ENCODE results near the gene FGF8.

The FGF8 gene

DNA sequence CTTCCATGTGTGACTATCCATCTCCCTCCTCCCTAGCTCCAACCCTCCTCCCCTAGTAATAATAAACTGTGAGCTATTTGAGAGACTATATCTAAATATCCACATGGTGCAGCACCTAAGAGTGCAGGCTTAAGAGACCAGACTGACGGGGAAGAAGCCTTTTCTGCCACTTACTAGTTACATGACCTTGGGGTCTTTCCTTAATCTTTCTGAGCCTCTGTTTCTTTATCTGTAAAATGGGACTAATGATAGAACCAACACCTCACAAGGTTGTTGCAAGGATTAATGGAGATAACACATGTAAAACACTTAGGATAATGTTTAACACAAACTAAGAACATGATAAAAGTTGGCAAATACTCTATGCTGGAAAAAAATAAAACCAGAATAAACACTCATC is 43.8 kb downstream of the FGF8 start:
- no peak overlapping the region for H3K27ac ChIP-seq
- H3K36me3 ChIP-seq (ENCODE audit: insufficient read depth): no peaks in the 10 kb centered on the region
- no peak overlapping the region for H3K9ac ChIP-seq
- no peak overlapping the region for H2AFZ ChIP-seq (ENCODE audit: low read depth)
- TF ChIP-seq, protein P1, sequence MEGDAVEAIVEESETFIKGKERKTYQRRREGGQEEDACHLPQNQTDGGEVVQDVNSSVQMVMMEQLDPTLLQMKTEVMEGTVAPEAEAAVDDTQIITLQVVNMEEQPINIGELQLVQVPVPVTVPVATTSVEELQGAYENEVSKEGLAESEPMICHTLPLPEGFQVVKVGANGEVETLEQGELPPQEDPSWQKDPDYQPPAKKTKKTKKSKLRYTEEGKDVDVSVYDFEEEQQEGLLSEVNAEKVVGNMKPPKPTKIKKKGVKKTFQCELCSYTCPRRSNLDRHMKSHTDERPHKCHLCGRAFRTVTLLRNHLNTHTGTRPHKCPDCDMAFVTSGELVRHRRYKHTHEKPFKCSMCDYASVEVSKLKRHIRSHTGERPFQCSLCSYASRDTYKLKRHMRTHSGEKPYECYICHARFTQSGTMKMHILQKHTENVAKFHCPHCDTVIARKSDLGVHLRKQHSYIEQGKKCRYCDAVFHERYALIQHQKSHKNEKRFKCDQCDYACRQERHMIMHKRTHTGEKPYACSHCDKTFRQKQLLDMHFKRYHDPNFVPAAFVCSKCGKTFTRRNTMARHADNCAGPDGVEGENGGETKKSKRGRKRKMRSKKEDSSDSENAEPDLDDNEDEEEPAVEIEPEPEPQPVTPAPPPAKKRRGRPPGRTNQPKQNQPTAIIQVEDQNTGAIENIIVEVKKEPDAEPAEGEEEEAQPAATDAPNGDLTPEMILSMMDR (conservative IDR thresholded peaks at IDR 0.05; ENCODE audit: low read depth, low read length): no peak
- H3K4me1 ChIP-seq (ENCODE audit: low read depth, poor library complexity, severe bottlenecking): no peaks in the 10 kb centered on the region
- H3K27me3 ChIP-seq (ENCODE audit: insufficient read depth, low read depth): no peaks in the 10 kb centered on the region
- H3K4me2 ChIP-seq: no peak overlapping the region
- H4K20me1 ChIP-seq (ENCODE audit: insufficient read depth): no peaks in the 10 kb centered on the region
- no peaks in the 10 kb centered on the region for H3K79me2 ChIP-seq (ENCODE audit: insufficient read depth, low read depth)
- no peak overlapping the region for H3K4me3 ChIP-seq (IDR thresholded peaks at IDR 0.05; ENCODE audit: insufficient read depth, low read depth, low read length)

DNA sequence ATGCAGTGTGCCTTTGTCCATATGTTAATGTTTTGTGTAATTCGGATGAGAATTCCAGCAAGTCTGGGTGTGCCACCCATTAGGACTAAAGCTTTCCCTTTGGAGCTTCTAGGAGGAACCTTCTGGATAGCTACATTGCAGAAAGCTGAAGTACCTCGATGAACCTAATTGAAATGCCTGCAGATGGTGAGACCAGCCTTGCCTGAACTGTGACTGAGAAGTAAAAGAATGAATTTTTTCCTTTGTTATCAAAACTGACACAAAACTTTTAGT is 49.9 kb downstream of the FGF8 start:
- no peak overlapping the region for H2AFZ ChIP-seq (ENCODE audit: low read depth)
- no peaks in the 10 kb centered on the region for H3K27me3 ChIP-seq (ENCODE audit: insufficient read depth, low read depth)
- H3K27ac ChIP-seq: no peak overlapping the region
- H3K79me2 ChIP-seq (ENCODE audit: insufficient read depth, low read depth): no peaks in the 10 kb centered on the region
- H3K4me1 ChIP-seq (ENCODE audit: low read depth, poor library complexity, severe bottlenecking): no peaks in the 10 kb centered on the region
- no peak overlapping the region for H3K9ac ChIP-seq
- no peak overlapping the region for H3K4me3 ChIP-seq (IDR thresholded peaks at IDR 0.05; ENCODE audit: insufficient read depth, low read depth, low read length)
- TF ChIP-seq, protein P1 (conservative IDR thresholded peaks at IDR 0.05; ENCODE audit: low read depth, low read length): no peak
- no peaks in the 10 kb centered on the region for H3K36me3 ChIP-seq (ENCODE audit: insufficient read depth)
- no peak overlapping the region for H3K4me2 ChIP-seq
- H4K20me1 ChIP-seq (ENCODE audit: insufficient read depth): no peaks in the 10 kb centered on the region

DNA sequence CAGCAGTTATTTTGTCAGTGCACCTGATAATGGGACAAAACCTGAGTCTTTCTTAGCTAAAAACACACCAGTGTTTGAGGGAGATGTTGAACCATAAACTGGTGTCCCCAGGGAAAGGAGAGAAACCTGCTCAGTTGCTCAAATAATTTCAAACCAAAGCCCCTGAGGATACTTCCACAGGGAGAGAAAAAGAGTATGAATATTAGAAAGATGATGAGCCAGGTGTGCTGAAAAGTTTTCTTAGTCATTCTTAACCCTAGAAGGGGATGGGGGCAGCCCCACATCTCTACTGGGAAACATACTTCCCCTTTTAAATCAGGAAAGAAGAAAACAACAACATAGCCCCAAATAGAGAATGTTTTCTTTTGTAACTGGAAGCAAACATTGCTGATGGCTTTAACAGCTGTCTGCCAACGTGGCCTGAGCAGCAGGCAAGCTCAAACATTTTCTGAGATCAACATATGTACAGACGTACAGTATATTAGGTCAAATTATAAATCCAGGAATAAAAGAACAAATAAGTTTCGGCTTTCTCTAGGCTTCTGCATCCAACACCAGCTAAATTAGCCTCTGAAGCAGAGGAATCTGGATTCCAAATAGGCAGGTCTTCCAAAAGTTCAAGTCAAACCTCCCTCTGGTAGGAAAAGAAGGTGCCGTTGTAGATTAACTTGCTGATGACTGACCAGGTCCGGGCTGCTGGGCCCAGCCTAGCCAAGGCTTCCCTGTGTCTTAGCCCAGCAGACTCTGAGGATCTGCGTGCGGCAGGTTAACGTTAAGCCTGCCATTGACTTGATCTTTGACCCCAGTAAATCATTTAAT is 50.4 kb downstream of the FGF8 start:
- H3K4me1 ChIP-seq (ENCODE audit: low read depth, poor library complexity, severe bottlenecking): no peaks in the 10 kb centered on the region
- H2AFZ ChIP-seq (ENCODE audit: low read depth): no peak overlapping the region
- H3K4me2 ChIP-seq: no peak overlapping the region
- TF ChIP-seq, protein P1 (conservative IDR thresholded peaks at IDR 0.05; ENCODE audit: low read depth, low read length): no peak
- no peak overlapping the region for H3K27ac ChIP-seq
- H3K36me3 ChIP-seq (ENCODE audit: insufficient read depth): no peaks in the 10 kb centered on the region
- H3K27me3 ChIP-seq (ENCODE audit: insufficient read depth, low read depth): no peaks in the 10 kb centered on the region
- no peaks in the 10 kb centered on the region for H4K20me1 ChIP-seq (ENCODE audit: insufficient read depth)
- H3K9ac ChIP-seq: no peak overlapping the region
- no peaks in the 10 kb centered on the region for H3K79me2 ChIP-seq (ENCODE audit: insufficient read depth, low read depth)
- H3K4me3 ChIP-seq (IDR thresholded peaks at IDR 0.05; ENCODE audit: insufficient read depth, low read depth, low read length): no peak overlapping the region

DNA sequence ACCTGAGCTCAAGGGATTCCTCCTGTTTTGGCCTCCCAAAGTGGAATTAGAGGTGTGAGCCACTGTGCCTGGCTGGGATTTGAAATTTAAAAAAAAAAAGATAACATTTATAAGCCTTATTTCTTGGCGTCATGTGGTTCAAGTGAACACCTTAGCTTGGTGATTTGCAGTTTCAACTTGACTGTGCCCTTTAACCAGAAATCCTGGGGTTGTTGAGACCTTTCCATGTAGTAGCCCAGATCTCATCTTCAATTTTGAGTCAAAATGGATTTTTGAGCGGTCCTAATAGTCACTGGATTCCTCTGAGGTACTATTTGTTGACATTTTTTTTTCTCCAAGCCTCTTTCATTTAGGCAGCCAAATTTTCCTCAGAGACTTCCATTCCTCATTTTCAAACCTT is 51.5 kb downstream of the FGF8 start:
- no peaks in the 10 kb centered on the region for H3K27me3 ChIP-seq (ENCODE audit: insufficient read depth, low read depth)
- H3K4me3 ChIP-seq (IDR thresholded peaks at IDR 0.05; ENCODE audit: insufficient read depth, low read depth, low read length): no peak overlapping the region
- H3K4me1 ChIP-seq (ENCODE audit: low read depth, poor library complexity, severe bottlenecking): no peaks in the 10 kb centered on the region
- no peak overlapping the region for H3K4me2 ChIP-seq
- TF ChIP-seq, protein P1 (conservative IDR thresholded peaks at IDR 0.05; ENCODE audit: low read depth, low read length): no peak
- no peak overlapping the region for H3K9ac ChIP-seq
- no peaks in the 10 kb centered on the region for H3K36me3 ChIP-seq (ENCODE audit: insufficient read depth)
- H3K27ac ChIP-seq: no peak overlapping the region
- no peaks in the 10 kb centered on the region for H3K79me2 ChIP-seq (ENCODE audit: insufficient read depth, low read depth)
- no peak overlapping the region for H2AFZ ChIP-seq (ENCODE audit: low read depth)
- H4K20me1 ChIP-seq (ENCODE audit: insufficient read depth): no peaks in the 10 kb centered on the region

Data from KMS-11 (cell line).